B cell (primary cell): Measurements from ENCODE around the gene BUD13. TPM values are rescaled to one million over a fixed set of nuclear protein-coding genes. Genes with fewer than 3 reads are reported as not detected.

Experiments used
- ATAC-seq: fragments of 200-7000 bp; cut with Tn5 transposase; one replicate; pipeline ENCODE4 v1.10.0; 2021; ENCODE audit warnings: low read depth, mild to moderate bottlenecking, moderate number of reproducible peaks, moderate library complexity
- CTCF ChIA-PET: fragments of 350-600 bp; sonication (Branson Sonifier 250); formaldehyde crosslinking; loops from one replicate; lab custom pipeline; 2021; ENCODE audit warnings: antibody characterized with exemption, inconsistent platforms; lab: Charles Lee
- POLR2A ChIA-PET: fragments of 350-600 bp; sonication (Branson Sonifier 250); formaldehyde crosslinking; loops from one replicate; lab custom pipeline; 2021; ENCODE audit warnings: antibody characterized with exemption; lab: Charles Lee
- DNase-seq: peaks from one replicate; pipeline ENCODE4 v3.0.0; 2013
- H2AFZ ChIP-seq: 2 replicates; pipeline ENCODE4 v1.6.1; 2012; ENCODE audit warnings: mild to moderate bottlenecking, low read depth, low read length; ENCODE audit not compliant: insufficient read depth, poor library complexity, severe bottlenecking
- H3K27ac ChIP-seq, 2 donors: 1 replicate in 1 of 2; 2 replicates in 1 of 2; pipeline ENCODE4 v1.5.1; 2012 to 2013; ENCODE audit warnings: low read length in 2 of 2, mild to moderate bottlenecking in 2 of 2, moderate library complexity in 1 of 2
- H3K27me3 ChIP-seq, 4 experiments: fragments of 200-600 bp in 1 of 4; sonication (generic) in 1 of 4; replicated peaks in 1 of 4; 1 replicate in 2 of 4; 2 replicates in 2 of 4; pipeline versions ENCODE4 v1.6.1 to v1.7.0; 2013 to 2016; ENCODE audit warnings: low read length in 3 of 4, mild to moderate bottlenecking in 2 of 4, mixed read lengths in 1 of 4, moderate library complexity in 1 of 4; ENCODE audit not compliant: insufficient read depth in 4 of 4, control insufficient read depth in 3 of 4; ENCODE audit errors: control extremely low read depth in 1 of 4
- H3K36me3 ChIP-seq, 2 experiments: replicated peaks in 1 of 2; 1 replicate in 1 of 2; 2 replicates in 1 of 2; pipeline versions ENCODE4 v1.6.1 to v1.7.1; 2013; ENCODE audit warnings: low read length in 1 of 2; ENCODE audit not compliant: insufficient read depth in 2 of 2, control insufficient read depth in 1 of 2; ENCODE audit errors: control extremely low read depth in 1 of 2, extremely low read depth in 1 of 2
- H3K4me1 ChIP-seq, 2 donors: fragments of 200-600 bp in 1 of 2; sonication (generic) in 1 of 2; 1 replicate in 1 of 2; 2 replicates in 1 of 2; pipeline versions ENCODE4 v1.5.1 to v1.6.1; 2013 to 2017; ENCODE audit warnings: low read length in 2 of 2; ENCODE audit not compliant: control insufficient read depth in 2 of 2, insufficient read depth in 2 of 2
- H3K4me2 ChIP-seq: replicated peaks from 2 replicates; pipeline ENCODE3; 2012; ENCODE audit warnings: mild to moderate bottlenecking, low read depth, low read length; ENCODE audit not compliant: poor library complexity, severe bottlenecking
- H3K4me3 ChIP-seq, 5 experiments: fragments of 200-600 bp in 1 of 5; sonication (generic) in 1 of 5; 1 replicate in 3 of 5; 2 replicates in 2 of 5; pipeline versions ENCODE4 v1.5.1 to v1.7.0; 2011 to 2016; ENCODE audit warnings: low read length in 4 of 5, mild to moderate bottlenecking in 4 of 5, low read depth in 2 of 5, control low read depth in 1 of 5, moderate library complexity in 1 of 5; ENCODE audit not compliant: insufficient read depth in 1 of 5; ENCODE audit errors: control extremely low read depth in 1 of 5, extremely low read depth in 1 of 5
- H3K79me2 ChIP-seq: fragments of 200-600 bp; sonication (generic); one replicate; pipeline ENCODE4 v1.6.0; 2016; ENCODE audit warnings: low read length; ENCODE audit not compliant: control insufficient read depth, insufficient read depth
- H3K9ac ChIP-seq: fragments of 200-600 bp; sonication (generic); 2 replicates; pipeline ENCODE4 v1.6.1; 2017; ENCODE audit warnings: mild to moderate bottlenecking, low read length, moderate library complexity
- H3K9me3 ChIP-seq, 3 donors: one replicate each; pipeline versions ENCODE4 v1.6.1 to v1.7.1; 2013; ENCODE audit warnings: low read length in 2 of 3; ENCODE audit not compliant: control insufficient read depth in 2 of 3, insufficient read depth in 1 of 3; ENCODE audit errors: control extremely low read depth in 1 of 3
- H4K20me1 ChIP-seq: 2 replicates; pipeline ENCODE4 v1.6.0; 2012; ENCODE audit warnings: mild to moderate bottlenecking, low read length; ENCODE audit not compliant: insufficient read depth, control insufficient read depth, poor library complexity, severe bottlenecking
- H3K27ac Mint-ChIP-seq: one replicate; pipeline ENCODE4 v1.8.0; 2021; ENCODE audit warnings: mixed read lengths
- H3K27me3 Mint-ChIP-seq: one replicate; pipeline ENCODE4 v1.8.0; 2021; ENCODE audit warnings: mixed read lengths
- H3K4me1 Mint-ChIP-seq: one replicate; pipeline ENCODE4 v1.8.0; 2021; ENCODE audit warnings: mixed read lengths
- H3K4me3 Mint-ChIP-seq: one replicate; pipeline ENCODE4 v1.8.0; 2021; ENCODE audit warnings: mixed read lengths
- H3K9me3 Mint-ChIP-seq: one replicate; pipeline ENCODE4 v1.8.0; 2022; ENCODE audit warnings: mixed read lengths; ENCODE audit not compliant: insufficient read depth
- EZH2 ChIP-seq: IDR thresholded peaks from 2 replicates; pipeline ENCODE4 v1.6.1; 2012; ENCODE audit warnings: borderline replicate concordance, low read depth, mild to moderate bottlenecking, moderate library complexity, low read length; ENCODE audit not compliant: insufficient read depth, poor library complexity, severe bottlenecking
- WGBS: methylation state at CpG from one replicate; pipeline ENCODE4 v1.1.5; 2013; ENCODE audit warnings: missing lambda C conversion rate; ENCODE audit not compliant: insufficient coverage; 5-methylcytosine and 5-hydroxymethylcytosine counted together
- intact Hi-C: fragments of 100-400 bp; cut with micrococcal nuclease; formaldehyde crosslinking; loops from one replicate; pipeline ENCODE4 v1.10.0; 2022
- polyA plus RNA-seq: library from polyadenylated mRNA; depleted of rRNA; stranded (reverse); fragments of >200 nt; gene quantifications from 2 replicates; pipeline ENCODE4 v1.2.3, GENCODE V29; 2012
- total RNA-seq, 2 donors: library from RNA; stranded (reverse); fragments of 120-200 nt in 1 of 2; gene quantifications; 1 replicate in 1 of 2; 2 replicates in 1 of 2; pipeline versions ENCODE4 v1.2.3 to v1.2.4, GENCODE V29; 2013 to 2022
- TF ChIP-seq, protein P1 (sequence below): fragments of 200-600 bp; IDR thresholded peaks from one replicate; pipeline ENCODE4 v1.8.0; 2022; ENCODE audit warnings: antibody characterized with exemption, mild to moderate bottlenecking

Gene BUD13
- total and polyA plus RNA-seq, 2 donors (not counting 1 experiment from before 2014, with no cell fraction given), result 14.1 to 24.2 TPM

DNA sequence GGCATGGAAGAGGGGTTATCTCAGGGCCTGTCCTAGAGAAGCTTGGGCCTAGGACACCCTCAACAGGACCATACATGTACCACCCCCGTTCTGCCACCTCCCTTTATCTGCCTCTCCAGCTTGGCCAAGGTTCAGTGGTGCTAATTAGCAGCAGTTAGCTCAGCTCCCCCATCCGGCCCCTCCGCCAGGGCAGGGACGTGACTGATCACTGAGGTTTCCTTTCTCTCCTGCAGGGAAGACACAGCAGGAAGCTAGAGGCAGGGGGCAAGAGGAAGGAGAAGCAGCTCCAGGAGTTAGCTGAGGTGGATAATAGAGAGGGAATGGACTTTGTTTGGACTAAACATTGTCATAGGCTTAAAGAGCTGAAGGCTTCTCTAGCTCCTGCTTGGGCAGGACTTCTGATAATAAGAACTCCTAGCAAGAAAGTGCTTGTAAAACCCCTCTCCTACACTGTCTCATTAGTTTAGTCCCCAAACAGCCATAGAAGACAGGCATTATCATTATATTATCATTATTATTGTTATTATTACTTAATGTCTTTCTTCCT lies 53.8 kb downstream of the BUD13 start:
- Mint-ChIP-seq H3K9me3 (no peaks in the 10 kb centered on the region), H3K4me1 (no peaks in the 10 kb centered on the region), H3K27me3 (peaks cover 11% of the 10 kb centered on the region), H3K27ac (no peak overlapping the region), H3K4me3 (no peak overlapping the region)
- no peak for TF ChIP-seq EZH2
- TF ChIP-seq, protein P1, sequence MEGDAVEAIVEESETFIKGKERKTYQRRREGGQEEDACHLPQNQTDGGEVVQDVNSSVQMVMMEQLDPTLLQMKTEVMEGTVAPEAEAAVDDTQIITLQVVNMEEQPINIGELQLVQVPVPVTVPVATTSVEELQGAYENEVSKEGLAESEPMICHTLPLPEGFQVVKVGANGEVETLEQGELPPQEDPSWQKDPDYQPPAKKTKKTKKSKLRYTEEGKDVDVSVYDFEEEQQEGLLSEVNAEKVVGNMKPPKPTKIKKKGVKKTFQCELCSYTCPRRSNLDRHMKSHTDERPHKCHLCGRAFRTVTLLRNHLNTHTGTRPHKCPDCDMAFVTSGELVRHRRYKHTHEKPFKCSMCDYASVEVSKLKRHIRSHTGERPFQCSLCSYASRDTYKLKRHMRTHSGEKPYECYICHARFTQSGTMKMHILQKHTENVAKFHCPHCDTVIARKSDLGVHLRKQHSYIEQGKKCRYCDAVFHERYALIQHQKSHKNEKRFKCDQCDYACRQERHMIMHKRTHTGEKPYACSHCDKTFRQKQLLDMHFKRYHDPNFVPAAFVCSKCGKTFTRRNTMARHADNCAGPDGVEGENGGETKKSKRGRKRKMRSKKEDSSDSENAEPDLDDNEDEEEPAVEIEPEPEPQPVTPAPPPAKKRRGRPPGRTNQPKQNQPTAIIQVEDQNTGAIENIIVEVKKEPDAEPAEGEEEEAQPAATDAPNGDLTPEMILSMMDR, result no peak
- Histone ChIP-seq H3K4me1 (no peaks in the 10 kb centered on the region), H3K9me3 (no peaks in the 10 kb centered on the region), H3K79me2 (no peaks in the 10 kb centered on the region), H3K36me3 (no peaks in the 10 kb centered on the region), H2AFZ (no peak overlapping the region), H3K4me2 (no peak overlapping the region), H3K27me3 (peaks cover 0 to 5% (median 0%) of the 10 kb centered on the region in 4 experiments), H3K9ac (no peak overlapping the region), H3K4me3 (no peak overlapping the region), H3K27ac (no peak overlapping the region), H4K20me1 (no peaks in the 10 kb centered on the region)
- intact Hi-C loops, result no loop called here
- DNase-seq (no peak), ATAC-seq (no peak)
- ChIA-PET POLR2A (no interaction called here), CTCF (no interaction called here)
- 64% methylated on average over 4 of the region's 4 CpGs for WGBS

DNA sequence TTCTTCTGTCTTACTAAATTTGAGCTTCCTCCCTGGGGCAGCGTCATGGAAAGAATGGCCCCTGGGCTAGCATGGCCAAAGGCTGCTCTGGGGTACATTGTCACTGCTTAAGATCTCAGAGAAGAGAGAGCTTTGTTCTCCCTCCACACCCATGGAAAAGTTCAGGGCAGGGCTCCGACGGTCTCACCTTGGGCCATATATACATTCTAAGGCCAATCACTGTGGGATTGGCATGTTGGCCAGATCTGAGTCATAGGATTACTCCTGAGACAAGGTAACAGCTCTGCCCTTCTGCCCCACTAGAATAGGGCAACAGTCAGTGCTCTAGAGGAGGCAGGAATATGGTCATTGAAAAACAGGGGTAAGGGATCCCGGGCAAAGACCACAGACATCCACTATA lies 56.2 kb downstream of the BUD13 start:
- POLR2A ChIA-PET, result no interaction called here
- intact Hi-C loops, result no loop called here

More for the DNA sequence above, 56.2 kb downstream of the BUD13 start:
- Histone ChIP-seq H4K20me1 (no peaks in the 10 kb centered on the region), H3K9ac (no peak overlapping the region), H3K27ac (no peak overlapping the region), H3K27me3 (peaks cover 0 to 5% (median 0%) of the 10 kb centered on the region in 4 experiments), H3K4me2 (no peak overlapping the region), H3K4me3 (no peak overlapping the region), H3K4me1 (no peaks in the 10 kb centered on the region), H3K9me3 (no peaks in the 10 kb centered on the region), H3K79me2 (no peaks in the 10 kb centered on the region), H3K36me3 (no peaks in the 10 kb centered on the region), H2AFZ (no peak overlapping the region)
- TF ChIP-seq, protein P1, result no peak
- no peak for TF ChIP-seq EZH2
- DNase-seq (no peak), ATAC-seq (no peak)
- Mint-ChIP-seq H3K27ac (no peak overlapping the region), H3K4me3 (no peak overlapping the region), H3K4me1 (no peaks in the 10 kb centered on the region), H3K27me3 (peaks cover 12% of the 10 kb centered on the region), H3K9me3 (no peaks in the 10 kb centered on the region)
- WGBS, result no CpG with 5 or more reads among the region's 4 CpGs
- CTCF ChIA-PET, result interaction anchor here (1.4 kb wide), 1 partner anchor 11 kb away, joined by 4 read pairs; no protein-coding TSS in a partner anchor
